ENCODE measurements around the gene CST4.
"Not testable (repeated sequence)": the region's sequence is repeated elsewhere in the genome, so short reads cannot be mapped to it uniquely, and the experiment has no call there.

CST4 gene

GRCh38 chr20:23688684-23689398 is at the start of gene CST4:
CST4 (minus strand) TSS chr20:23689038; CDS start chr20:23688969, 69 bp downstream.
- DNase-seq (ENCODE audit: low read depth), result not testable (repeated sequence)

GRCh38 chr20:23735391-23735790 is 46.6 kb upstream of the CST4 start:
- DNase-seq (ENCODE audit: low read depth), result not testable (repeated sequence)

GRCh38 chr20:23734949-23735348 is 46.1 kb upstream of the CST4 start:
- DNase-seq (ENCODE audit: low read depth), result not testable (repeated sequence)

GRCh38 chr20:23734440-23734839 is 45.6 kb upstream of the CST4 start:
- DNase-seq (ENCODE audit: low read depth), result not testable (repeated sequence)

GRCh38 chr20:23727016-23727415 is 38.2 kb upstream of the CST4 start:
- no peak for DNase-seq (ENCODE audit: low read depth)

GRCh38 chr20:23725102-23725501 is 36.3 kb upstream of the CST4 start:
- DNase-seq (ENCODE audit: low read depth), result no peak

GRCh38 chr20:23723659-23724307 is 34.9 kb upstream of the CST4 start:
- DNase-seq (ENCODE audit: low read depth), result not testable (repeated sequence)

- not testable (repeated sequence) for DNase-seq (ENCODE audit: low read depth)
Measured at GRCh38 chr20:23722851-23723250, 34.0 kb upstream of the CST4 start.

GRCh38 chr20:23721962-23722361 is 33.1 kb upstream of the CST4 start:
- DNase-seq (ENCODE audit: low read depth), result no peak

GRCh38 chr20:23719351-23719750 is 30.5 kb upstream of the CST4 start:
- not testable (repeated sequence) for DNase-seq (ENCODE audit: low read depth)

- not testable (repeated sequence) for DNase-seq (ENCODE audit: low read depth)
Measured at GRCh38 chr20:23711778-23712177, 22.9 kb upstream of the CST4 start.

- no peak for DNase-seq (ENCODE audit: low read depth)
Measured at GRCh38 chr20:23710771-23711170, 21.9 kb upstream of the CST4 start.

GRCh38 chr20:23705895-23706294 is 17.1 kb upstream of the CST4 start:
- DNase-seq (ENCODE audit: low read depth), result no peak

GRCh38 chr20:23702021-23702420 is 13.2 kb upstream of the CST4 start:
- DNase-seq (ENCODE audit: low read depth), result no peak

GRCh38 chr20:23700931-23701330 is 12.1 kb upstream of the CST4 start:
- DNase-seq (ENCODE audit: low read depth), result no peak

GRCh38 chr20:23697947-23698346 is 9.1 kb upstream of the CST4 start:
- no peak for DNase-seq (ENCODE audit: low read depth)

GRCh38 chr20:23695068-23695395 is 6.2 kb upstream of the CST4 start:
- DNase-seq (ENCODE audit: low read depth), result not testable (repeated sequence)

GRCh38 chr20:23694178-23695067 is 5.6 kb upstream of the CST4 start:
- not testable (repeated sequence) for DNase-seq (ENCODE audit: low read depth)

GRCh38 chr20:23692725-23693619 is 4.1 kb upstream of the CST4 start:
- DNase-seq (ENCODE audit: low read depth), result not testable (repeated sequence)

GRCh38 chr20:23691675-23692074 is 2.8 kb upstream of the CST4 start:
- DNase-seq (ENCODE audit: low read depth), result no peak

GRCh38 chr20:23690581-23690980 is 1.7 kb upstream of the CST4 start:
- DNase-seq (ENCODE audit: low read depth), result no peak

- DNase-seq (ENCODE audit: low read depth), result no peak
Measured at GRCh38 chr20:23689399-23689690, 507 bp upstream of the CST4 start.
